PFSK-1 (cell line): Measurements from ENCODE around the gene EXOC8.

Experiments used
- FOXP2 ChIP-seq: optimal IDR thresholded peaks from 2 replicates; pipeline ENCODE3; 2011; ENCODE audit warnings: borderline replicate concordance, control low read depth, inconsistent platforms; ENCODE audit not compliant: insufficient read depth; ENCODE audit errors: extremely low read length, extremely low read depth
- POLR2AphosphoS5 ChIP-seq: IDR thresholded peaks from 2 replicates; pipeline ENCODE4 v1.6.1; 2012; ENCODE audit warnings: low read depth, mild to moderate bottlenecking, control low read depth, low read length, moderate library complexity
- REST ChIP-seq, 2 experiments: IDR thresholded peaks; 2 replicates each; pipeline versions ENCODE4 v1.6.1 to v1.8.0; 2011 to 2012; ENCODE audit warnings: low read depth in 2 of 2, low read length in 2 of 2, control low read depth in 1 of 2, inconsistent platforms in 1 of 2, mild to moderate bottlenecking in 1 of 2, moderate library complexity in 1 of 2; ENCODE audit not compliant: insufficient read depth in 1 of 2
- SIN3A ChIP-seq: IDR thresholded peaks from 2 replicates; pipeline ENCODE4 v1.6.1; 2012; ENCODE audit warnings: mild to moderate bottlenecking, low read length, moderate library complexity, borderline replicate concordance; ENCODE audit not compliant: insufficient read depth
- TAF1 ChIP-seq: IDR thresholded peaks from 2 replicates; pipeline ENCODE4 v1.6.1; 2012; ENCODE audit warnings: low read length, control low read depth, borderline replicate concordance; ENCODE audit not compliant: insufficient read depth

EXOC8 gene

DNA sequence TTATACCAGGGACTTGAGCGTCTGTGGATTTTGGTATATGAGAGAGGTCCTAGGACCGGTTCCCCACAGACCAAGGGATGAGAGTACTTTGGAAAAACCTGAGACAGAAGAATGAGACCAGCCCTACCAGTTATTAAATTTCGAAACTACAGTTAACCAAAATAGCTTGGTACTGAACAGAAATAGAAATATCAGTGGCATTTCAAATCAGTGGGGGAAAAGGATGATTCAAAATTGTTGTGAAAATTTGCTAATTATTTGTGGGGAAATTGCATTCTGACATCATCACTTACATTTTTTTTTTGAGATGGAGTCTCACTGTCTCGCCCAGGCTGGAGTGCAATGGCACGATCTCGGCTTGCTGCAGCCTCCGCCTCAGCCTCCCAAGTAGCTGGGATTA, 8.2 kb downstream of the EXOC8 start:
- TF ChIP-seq FOXP2 (no peak), REST (IDR thresholded peaks at IDR 0.05; ENCODE audit: insufficient read depth in 1 of 2, low read depth in 2 of 2, low read length in 2 of 2) (no peak), TAF1 (no peak), POLR2AphosphoS5 (no peak), SIN3A (no peak)

DNA sequence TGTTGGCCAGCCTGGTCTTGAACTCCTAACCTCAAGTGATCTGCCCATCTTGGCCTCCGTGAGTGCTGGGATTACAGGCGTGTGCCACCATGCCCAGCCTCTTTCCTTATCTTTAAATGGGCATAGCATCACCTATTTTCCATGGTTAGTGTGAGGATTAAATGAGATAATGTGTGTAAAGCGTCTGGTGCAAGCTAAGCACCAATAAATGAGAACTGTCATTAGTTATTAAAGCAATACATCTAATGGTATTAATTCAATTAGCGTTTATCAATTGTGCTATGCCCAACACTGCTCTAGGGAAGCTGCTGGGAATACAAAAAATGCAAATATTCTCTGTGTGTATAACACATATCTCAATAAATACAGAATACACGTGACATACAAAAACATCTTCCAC, 10.0 kb downstream of the EXOC8 start:
- no peak for TF ChIP-seq REST (IDR thresholded peaks at IDR 0.05; ENCODE audit: insufficient read depth in 1 of 2, low read depth in 2 of 2, low read length in 2 of 2)
- TF ChIP-seq POLR2AphosphoS5, result no peak
- no peak for TF ChIP-seq TAF1
- no peak for TF ChIP-seq SIN3A
- no peak for TF ChIP-seq FOXP2

GRCh38 chr1:231326248-231326647, 11.4 kb downstream of the EXOC8 start:
- TF ChIP-seq POLR2AphosphoS5, result no peak
- no peak for TF ChIP-seq REST (IDR thresholded peaks at IDR 0.05; ENCODE audit: insufficient read depth in 1 of 2, low read depth in 2 of 2, low read length in 2 of 2)
- TF ChIP-seq SIN3A, result no peak
- no peak for TF ChIP-seq FOXP2
- no peak for TF ChIP-seq TAF1

GRCh38 chr1:231324660-231325059, 13.0 kb downstream of the EXOC8 start:
- TF ChIP-seq SIN3A (no peak), FOXP2 (no peak), POLR2AphosphoS5 (no peak), TAF1 (no peak)

GRCh38 chr1:231322880-231323530, 14.6 kb downstream of the EXOC8 start:
- no peak for TF ChIP-seq REST (IDR thresholded peaks at IDR 0.05; ENCODE audit: insufficient read depth in 1 of 2, low read depth in 2 of 2, low read length in 2 of 2)
- TF ChIP-seq POLR2AphosphoS5, result no peak
- TF ChIP-seq TAF1, result no peak
- TF ChIP-seq FOXP2, result no peak
- TF ChIP-seq SIN3A, result no peak
